GM21737 (cell line): ENCODE results near the gene PTPN1.
"Not testable (repeated sequence)": the region's sequence is repeated elsewhere in the genome, so short reads cannot be mapped to it uniquely, and the experiment has no call there.

Experiments used
- ATAC-seq: cut with Tn5 transposase; IDR thresholded peaks from one replicate; pipeline ENCODE4 v1.9.1; 2021; ENCODE audit warnings: mild to moderate bottlenecking, moderate library complexity; ENCODE audit not compliant: unreplicated experiment

PTPN1 gene

DNA sequence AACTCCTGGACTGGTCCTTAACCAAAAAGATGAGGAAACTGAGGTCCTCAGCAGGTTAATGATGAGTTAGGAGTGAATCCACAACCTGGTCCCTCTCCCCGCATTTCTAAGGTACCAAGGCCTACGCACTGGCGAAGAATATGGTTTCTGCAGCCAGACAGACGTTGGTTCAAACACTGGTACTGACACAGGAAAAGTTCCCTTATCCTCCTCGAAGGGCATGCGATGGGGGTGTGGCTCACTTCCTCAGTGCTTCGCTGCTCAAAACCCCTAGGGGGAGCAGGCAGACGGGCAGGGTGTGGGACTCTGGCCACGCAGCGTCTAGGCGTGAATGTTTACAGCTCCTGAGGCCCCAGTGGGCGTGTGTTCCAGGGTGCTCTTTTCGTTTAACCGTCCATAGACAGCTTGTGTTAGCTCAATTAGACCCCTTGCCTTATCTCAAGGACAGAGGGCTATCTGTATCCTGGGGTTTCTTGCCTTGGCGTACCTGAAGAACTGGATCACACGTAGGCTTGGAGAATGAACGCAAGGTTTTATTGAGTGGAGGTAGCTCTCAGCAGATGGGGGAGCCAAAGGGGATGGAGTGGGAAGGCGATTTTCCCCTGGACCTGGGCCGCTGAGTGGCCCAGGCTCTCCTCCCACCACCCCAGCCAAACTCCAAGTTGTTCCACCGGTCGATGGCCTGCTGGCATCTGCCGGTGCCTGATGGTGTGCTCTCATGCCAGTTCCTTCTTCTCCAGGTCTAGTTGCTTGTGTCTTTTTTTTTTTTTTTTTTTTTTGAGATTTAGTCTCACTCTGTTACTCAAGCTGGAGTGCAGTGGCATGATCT lies 31.8 kb upstream of the PTPN1 start:
- ATAC-seq: no peak

- no peak for ATAC-seq
These were observed 28.4 kb upstream of the PTPN1 start for GRCh38 chr20:50481741-50482140.

GRCh38 chr20:50482396-50482981 lies 27.7 kb upstream of the PTPN1 start:
- no peak for ATAC-seq

DNA sequence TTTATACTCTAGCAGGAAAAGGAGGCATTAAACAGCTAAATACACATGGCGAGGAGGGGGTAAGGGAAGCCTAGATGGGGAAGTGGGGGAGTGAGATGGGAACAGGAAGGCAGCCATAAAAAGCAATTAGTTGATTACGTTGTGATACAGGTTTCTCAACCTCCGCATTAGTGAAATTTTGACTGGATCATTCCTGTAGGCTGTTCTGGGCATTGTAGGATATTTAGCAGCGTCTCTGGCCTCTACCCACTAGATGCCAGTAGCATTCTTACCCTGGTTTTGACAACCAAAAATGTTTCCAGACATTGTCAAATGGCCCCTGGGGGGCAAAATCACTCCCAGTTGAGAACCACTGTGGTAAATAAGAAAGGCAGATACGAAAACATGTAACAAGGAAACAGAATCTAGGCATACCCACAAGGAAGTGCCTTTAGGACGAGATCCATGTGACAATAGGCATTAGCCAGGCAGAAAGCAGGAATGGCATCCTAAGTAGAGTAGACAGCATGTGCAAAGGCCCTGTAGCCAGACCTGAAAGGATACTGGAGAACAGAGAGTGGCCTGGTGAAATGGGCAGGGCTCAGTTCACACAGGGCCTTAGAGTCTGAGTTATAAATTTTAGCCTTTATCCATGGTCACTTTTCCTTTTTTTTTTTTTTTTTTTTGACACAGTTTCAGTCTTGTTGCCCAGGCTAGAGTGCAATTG lies 25.8 kb upstream of the PTPN1 start:
- ATAC-seq: no peak

GRCh38 chr20:50487397-50487796 lies 22.8 kb upstream of the PTPN1 start:
- ATAC-seq: no peak

DNA sequence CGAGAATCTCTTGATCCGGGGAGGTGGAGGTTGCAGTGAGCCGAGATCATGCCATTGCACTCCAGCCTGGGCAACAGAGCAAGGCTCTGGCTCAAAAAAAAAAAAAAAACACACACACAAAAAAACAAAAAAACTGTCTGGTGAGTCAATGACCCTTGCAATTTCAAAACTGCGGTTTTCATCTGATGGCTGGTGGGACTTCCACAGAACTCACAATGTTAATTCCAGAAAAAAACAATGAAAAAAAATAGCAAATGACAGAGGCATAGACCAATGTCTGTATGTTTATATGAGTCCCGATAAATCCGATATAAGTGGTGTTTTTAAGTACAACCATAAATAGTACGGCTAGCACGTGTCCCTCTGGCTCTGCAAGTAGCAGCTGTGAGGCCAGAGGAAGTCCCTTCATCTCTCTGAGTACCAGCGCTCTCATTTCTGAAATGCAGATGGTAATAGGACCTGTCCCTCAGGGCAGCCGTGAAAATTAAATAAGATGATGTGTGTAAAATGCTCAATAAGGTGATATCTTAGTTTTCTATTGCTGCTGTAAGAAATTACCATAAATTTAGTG lies 21.9 kb upstream of the PTPN1 start:
- ATAC-seq: no peak

GRCh38 chr20:50491168-50491567 lies 19.0 kb upstream of the PTPN1 start:
- ATAC-seq: no peak

- ATAC-seq: no peak
These were observed 18.1 kb upstream of the PTPN1 start for GRCh38 chr20:50491926-50492634.

DNA sequence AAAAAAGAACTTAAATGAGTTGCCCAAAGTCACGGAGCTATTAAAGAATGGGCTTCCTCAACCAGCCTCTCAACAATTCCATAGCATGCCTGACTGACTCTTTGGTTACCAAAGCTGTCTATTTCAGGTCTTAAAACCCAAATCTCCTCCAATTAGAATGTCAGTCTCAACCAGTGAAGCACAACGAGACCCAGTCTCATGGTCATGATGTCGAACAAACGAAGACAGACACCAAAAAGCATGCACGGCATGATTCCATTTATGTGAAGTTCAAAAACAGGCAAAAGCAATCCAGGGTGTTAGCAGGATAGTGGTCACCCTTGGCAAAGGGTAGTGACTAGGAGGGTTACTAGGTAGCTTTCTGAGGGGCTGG lies 16.3 kb upstream of the PTPN1 start:
- no peak for ATAC-seq

GRCh38 chr20:50494428-50494827 lies 15.8 kb upstream of the PTPN1 start:
- ATAC-seq: no peak

GRCh38 chr20:50496773-50497385 lies 13.3 kb upstream of the PTPN1 start:
- ATAC-seq: no peak

- no peak for ATAC-seq
These were observed 12.0 kb upstream of the PTPN1 start for GRCh38 chr20:50498071-50498776.

- ATAC-seq: no peak
These were observed 10.2 kb upstream of the PTPN1 start for GRCh38 chr20:50499938-50500337.

GRCh38 chr20:50501972-50502745 lies 8.0 kb upstream of the PTPN1 start:
- no peak for ATAC-seq

- ATAC-seq: no peak
These were observed 5.9 kb upstream of the PTPN1 start for GRCh38 chr20:50504231-50504823.

GRCh38 chr20:50506270-50506579 lies 4.0 kb upstream of the PTPN1 start:
- no peak for ATAC-seq

DNA sequence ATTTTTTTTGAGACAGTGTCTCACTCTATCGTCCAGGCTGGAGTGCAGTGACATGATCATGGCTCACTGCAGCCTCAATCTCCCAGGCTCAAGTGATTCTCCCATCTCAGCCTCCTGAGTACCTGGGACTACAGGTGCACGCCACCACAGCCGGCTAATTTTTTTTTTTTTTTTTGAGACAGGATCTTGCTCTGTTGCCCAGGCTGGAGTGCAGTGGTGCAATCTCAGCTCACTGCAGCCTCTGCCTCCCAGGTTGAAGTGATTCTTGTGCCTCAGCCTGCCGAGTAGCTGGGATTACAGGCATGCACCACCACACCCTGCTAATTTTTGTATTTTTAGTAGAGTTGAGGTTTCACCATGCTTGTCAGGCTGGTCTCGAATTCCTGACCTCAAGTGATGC lies 2.4 kb upstream of the PTPN1 start:
- not testable (repeated sequence) for ATAC-seq

- no peak for ATAC-seq
These were observed 1.9 kb upstream of the PTPN1 start for GRCh38 chr20:50508171-50508755.
